NCI-H1436 treated with DMSO at 0.1 percent for 48 hours (cell line): ENCODE results near the gene RETREG1.
"Not testable (repeated sequence)": the region's sequence is repeated elsewhere in the genome, so short reads cannot be mapped to it uniquely, and the experiment has no call there.

Experiments
- DNase-seq: peaks from one replicate; lab custom pipeline; 2025; lab: John Stamatoyannopoulos, UW

RETREG1 gene

GRCh38 chr5:16616536-16617273 lies at the start of gene RETREG1:
Gene RETREG1, minus strand, starts transcription at chr5:16616997. Its CDS starts 26 bp downstream, at chr5:16616971.
- no peak for DNase-seq

- DNase-seq: no peak
These were observed 49.5 kb upstream of the RETREG1 start for GRCh38 chr5:16666130-16666882.

- no peak for DNase-seq
These were observed 48.8 kb upstream of the RETREG1 start for GRCh38 chr5:16665601-16666000.

- no peak for DNase-seq
These were observed 47.6 kb upstream of the RETREG1 start for GRCh38 chr5:16664368-16664767.

GRCh38 chr5:16663840-16664239 lies 47.0 kb upstream of the RETREG1 start:
- DNase-seq: no peak

GRCh38 chr5:16661713-16662112 lies 44.9 kb upstream of the RETREG1 start:
- no peak for DNase-seq

GRCh38 chr5:16660982-16661381 lies 44.2 kb upstream of the RETREG1 start:
- no peak for DNase-seq

- no peak for DNase-seq
These were observed 42.7 kb upstream of the RETREG1 start for GRCh38 chr5:16659536-16659935.

GRCh38 chr5:16656561-16657191 lies 39.9 kb upstream of the RETREG1 start:
- DNase-seq: no peak

- no peak for DNase-seq
These were observed 38.0 kb upstream of the RETREG1 start for GRCh38 chr5:16654647-16655334.

- DNase-seq: not testable (repeated sequence)
These were observed 31.9 kb upstream of the RETREG1 start for GRCh38 chr5:16648739-16649138.

GRCh38 chr5:16644301-16644889 lies 27.6 kb upstream of the RETREG1 start:
- no peak for DNase-seq

GRCh38 chr5:16642867-16643266 lies 26.1 kb upstream of the RETREG1 start:
- DNase-seq: no peak

- no peak for DNase-seq
These were observed 22.4 kb upstream of the RETREG1 start for GRCh38 chr5:16639206-16639605.

GRCh38 chr5:16628376-16628775 lies 11.6 kb upstream of the RETREG1 start:
- DNase-seq: no peak

GRCh38 chr5:16626696-16627264 lies 10.0 kb upstream of the RETREG1 start:
- DNase-seq: no peak

GRCh38 chr5:16625096-16625495 lies 8.3 kb upstream of the RETREG1 start:
- DNase-seq: no peak

GRCh38 chr5:16619136-16619535 lies 2.3 kb upstream of the RETREG1 start:
- DNase-seq: no peak

GRCh38 chr5:16618138-16618897 lies 1.5 kb upstream of the RETREG1 start:
- DNase-seq: peak; percentile 87

- DNase-seq: no peak
These were observed 624 bp upstream of the RETREG1 start for GRCh38 chr5:16617274-16617968.
